Stimulated activated CD8-positive, alpha-beta memory T cell treated with anti-CD3 and anti-CD28 coated beads, Interleukin-7, amount 100 ng/mL, for 1 hour (primary cell): ENCODE data around the gene ADAMTS2.

Experiments used
- DNase-seq, 2 donors: peaks; one replicate each; pipeline ENCODE4 v3.0.0-alpha.2; 2020; ENCODE audit warnings: low read depth in 2 of 2

The ADAMTS2 gene

GRCh38 chr5:179343719-179344430 is 1.4 kb downstream of the ADAMTS2 start:
- DNase-seq = no peak

- no peak for DNase-seq
Measured at GRCh38 chr5:179343021-179343718, 2.1 kb downstream of the ADAMTS2 start.

- no peak for DNase-seq
Measured at GRCh38 chr5:179342577-179342976, 2.7 kb downstream of the ADAMTS2 start.

DNA sequence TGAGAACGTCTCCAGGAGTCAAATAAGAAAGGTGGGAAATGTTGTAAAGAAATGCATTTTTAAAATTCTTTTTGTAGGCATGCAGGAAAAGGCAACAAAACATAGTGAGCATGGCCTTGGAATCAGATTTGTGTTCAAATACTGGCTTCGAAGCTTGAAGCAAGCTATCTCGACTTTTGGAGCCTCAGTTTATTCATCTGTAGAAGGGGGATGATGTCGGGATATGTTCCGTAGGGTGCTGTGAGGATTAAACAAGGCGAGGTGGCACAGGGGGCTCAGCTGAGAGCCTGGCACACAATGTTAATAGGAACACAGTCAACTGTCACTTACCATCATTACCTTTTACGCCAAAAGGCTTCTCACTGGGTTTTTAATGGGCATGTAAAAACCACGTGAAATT is 4.8 kb downstream of the ADAMTS2 start:
- DNase-seq = no peak

- no peak for DNase-seq
Measured at GRCh38 chr5:179339996-179340395, 5.3 kb downstream of the ADAMTS2 start.

- DNase-seq = no peak
Measured at GRCh38 chr5:179339081-179339480, 6.2 kb downstream of the ADAMTS2 start.

DNA sequence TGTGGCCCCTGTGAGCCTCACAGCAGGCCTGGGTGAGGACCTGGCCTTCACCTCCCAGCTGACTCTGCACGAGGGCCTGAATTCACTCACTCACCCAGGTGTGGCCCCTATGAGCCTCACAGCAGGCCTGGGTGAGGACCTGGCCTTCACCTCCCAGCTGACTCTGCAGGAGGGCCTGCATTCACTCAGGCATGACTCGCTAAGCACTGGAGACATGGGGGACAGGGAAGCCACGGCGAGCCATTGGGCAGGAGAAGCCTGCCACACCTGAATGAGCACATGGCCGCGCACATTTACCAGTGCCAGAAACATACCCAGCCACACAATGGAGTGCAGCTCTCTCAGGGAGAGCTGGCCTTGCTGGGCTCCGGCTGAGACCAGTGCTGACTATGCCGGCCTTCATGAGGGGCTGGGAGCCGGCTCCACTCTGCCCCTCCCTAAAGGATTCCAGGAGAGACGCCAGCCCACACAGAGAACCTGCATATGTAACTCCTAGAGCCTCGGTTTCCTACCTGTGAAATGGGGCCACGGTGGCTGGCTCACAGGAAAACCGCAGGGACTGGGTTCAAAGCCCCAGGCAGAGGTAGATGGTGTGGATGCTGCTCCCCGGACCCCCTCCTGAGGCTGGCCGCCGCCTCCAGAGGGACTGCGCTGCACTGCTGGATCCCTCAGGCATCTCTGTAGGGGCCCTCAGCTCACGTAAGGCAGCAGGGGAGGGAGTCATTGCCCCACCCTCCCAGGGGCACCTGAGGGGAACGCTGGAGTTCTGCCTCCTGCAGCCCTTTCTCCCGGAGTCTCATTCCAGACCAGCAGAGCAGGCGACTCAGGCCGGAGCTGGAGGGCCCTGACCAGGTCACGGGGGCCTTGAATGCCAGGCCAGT is 7.2 kb downstream of the ADAMTS2 start:
- DNase-seq = no peak

DNA sequence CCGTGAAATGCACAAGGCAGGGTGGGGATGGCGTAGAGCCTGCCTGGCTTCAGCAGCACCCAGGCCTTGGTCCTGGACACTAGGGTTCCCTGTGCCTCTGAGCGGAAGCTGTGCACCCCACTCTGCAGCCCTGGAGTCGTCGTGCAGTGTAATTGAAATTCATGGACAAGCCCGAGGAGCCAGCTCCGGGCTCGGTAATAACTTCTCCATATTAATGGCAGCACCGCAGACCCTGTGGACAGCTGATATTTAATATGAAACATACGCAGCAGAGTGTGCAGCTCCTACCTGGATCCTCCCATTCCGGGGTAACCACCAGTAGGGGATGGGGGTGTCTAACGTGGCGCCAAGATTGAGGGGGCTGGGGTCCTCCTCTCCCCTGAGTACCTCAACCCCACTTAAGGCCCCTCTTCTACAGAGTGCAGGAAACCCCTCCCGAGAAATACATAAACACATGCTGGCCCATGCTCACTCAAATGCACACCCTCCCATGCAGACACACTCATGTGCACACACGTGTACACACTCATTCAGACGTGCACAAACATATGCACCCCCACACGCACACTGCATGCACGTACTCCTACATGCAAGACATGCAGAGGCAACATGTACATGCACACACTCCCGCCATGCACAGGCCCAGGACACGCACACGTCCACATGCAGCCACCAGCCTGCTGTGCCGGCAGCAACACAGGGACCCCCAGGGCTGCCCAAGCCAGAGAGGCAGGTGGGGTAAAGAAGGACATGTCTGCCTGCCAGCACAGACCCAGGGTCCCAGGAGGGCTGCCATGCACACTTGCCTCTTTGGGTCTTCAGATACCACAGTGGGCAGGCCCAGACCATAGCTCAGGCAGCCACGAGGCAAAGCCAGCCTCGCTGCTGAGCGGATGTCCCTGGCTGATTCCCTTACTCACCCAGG is 8.1 kb downstream of the ADAMTS2 start:
- no peak for DNase-seq

- DNase-seq = no peak
Measured at GRCh38 chr5:179336126-179336870, 9.0 kb downstream of the ADAMTS2 start.

DNA sequence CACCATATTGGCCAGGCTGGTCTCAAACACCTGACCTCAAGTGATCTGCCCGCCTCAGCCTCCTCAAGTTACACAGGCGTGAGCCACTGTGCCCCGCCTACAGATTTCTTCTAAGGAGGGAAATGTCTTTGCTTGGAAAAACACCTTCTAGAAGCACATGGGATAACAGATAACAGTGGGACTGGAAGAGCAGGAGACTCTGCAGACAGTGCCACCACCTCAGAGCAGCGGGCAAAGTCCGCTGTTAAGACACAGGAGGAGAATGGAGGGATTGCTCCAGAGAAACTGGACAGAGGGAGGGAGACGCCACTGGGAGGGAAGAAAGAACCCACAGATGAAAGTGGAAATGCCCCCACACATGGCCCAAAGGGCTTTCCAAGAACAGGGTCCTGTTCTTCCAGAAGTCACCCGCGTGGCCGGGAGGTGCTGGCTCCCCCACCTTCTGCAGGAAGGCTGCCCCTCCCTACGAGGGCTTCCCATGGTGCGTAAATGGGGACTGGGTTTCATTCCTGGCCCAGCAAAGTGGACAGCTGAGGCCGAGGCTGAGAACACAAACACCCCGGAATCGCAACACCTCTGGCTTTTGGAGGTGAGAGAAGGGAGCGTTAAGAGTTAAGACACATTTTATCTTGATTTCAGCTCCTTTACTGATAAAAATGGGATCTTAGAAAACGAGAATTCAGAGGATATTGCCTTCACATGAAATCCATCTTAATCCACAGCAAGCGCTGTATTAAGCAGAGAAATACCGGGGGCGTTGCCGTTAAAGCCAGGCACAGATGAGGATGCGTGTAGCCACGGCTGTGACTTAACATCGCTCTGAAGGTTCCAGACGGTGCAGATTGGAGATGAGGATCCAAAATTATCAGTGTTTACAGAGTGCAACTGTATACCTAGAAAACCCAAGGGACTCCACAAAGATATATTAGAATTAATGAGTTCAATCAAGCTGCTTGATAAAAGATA is 11.2 kb downstream of the ADAMTS2 start:
- DNase-seq = no peak

DNA sequence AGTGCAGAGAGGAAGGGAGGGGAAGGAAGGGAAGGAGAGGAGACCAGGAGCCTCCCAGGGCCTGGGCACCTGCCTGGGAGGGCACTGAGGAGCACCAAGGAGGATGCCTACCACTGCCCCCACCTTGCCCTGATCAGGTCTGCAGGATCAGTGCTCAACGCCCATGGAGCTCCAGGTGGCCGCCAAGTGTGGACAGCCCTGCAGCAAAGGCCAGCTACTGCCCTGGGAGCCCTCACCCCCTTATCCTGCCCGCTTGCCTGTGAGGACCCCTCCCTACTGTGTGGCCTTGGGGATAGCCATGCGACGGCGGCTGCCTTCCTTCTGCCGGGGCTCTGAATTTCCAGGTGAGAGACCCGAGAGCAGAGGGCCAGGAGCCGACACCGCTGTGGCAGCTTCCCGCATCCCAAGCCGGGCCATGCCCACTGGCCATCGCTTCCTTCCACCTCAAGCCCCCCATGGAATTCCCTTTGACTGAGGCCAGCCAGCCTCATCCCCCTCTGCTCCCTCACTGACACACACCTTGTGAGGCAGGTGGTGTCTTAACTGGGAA is 12.4 kb downstream of the ADAMTS2 start:
- DNase-seq = no peak

DNA sequence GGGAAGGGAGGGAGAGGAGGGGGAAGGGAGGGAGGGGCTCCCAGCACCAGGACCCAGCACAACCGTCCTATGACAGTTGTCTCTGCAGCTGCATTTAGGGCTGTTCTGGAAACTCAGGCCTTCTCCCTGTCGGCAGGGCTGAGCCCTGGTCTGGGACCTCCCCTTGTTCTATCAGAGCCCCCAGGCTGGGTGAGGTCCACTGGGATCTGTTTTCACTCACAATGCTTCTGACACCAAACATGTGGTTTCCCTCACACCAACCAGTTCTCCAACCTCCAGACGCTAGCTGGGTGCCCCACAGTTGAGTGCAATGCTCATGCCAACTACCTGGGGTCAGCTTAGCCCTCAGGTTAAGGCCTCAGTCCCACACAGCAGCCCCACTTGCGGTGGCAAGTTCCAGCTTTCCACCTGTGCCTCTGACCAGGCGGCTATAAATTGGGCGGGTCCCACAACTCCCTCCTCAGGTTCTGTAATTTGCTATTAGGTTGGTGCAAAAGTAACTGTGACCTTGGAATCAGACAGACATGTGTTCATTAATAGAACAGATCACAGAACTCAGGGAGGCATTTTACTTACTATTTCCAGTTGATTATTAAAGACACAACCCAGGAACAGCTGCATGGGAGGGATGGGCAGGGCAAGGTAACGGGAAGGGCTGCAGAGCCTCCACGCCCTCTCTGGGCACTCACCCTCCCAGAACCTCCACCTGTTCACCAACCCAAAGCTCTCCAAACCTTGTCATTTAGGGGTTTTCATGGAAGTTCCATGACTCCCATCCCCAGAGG is 13.5 kb downstream of the ADAMTS2 start:
- no peak for DNase-seq

DNA sequence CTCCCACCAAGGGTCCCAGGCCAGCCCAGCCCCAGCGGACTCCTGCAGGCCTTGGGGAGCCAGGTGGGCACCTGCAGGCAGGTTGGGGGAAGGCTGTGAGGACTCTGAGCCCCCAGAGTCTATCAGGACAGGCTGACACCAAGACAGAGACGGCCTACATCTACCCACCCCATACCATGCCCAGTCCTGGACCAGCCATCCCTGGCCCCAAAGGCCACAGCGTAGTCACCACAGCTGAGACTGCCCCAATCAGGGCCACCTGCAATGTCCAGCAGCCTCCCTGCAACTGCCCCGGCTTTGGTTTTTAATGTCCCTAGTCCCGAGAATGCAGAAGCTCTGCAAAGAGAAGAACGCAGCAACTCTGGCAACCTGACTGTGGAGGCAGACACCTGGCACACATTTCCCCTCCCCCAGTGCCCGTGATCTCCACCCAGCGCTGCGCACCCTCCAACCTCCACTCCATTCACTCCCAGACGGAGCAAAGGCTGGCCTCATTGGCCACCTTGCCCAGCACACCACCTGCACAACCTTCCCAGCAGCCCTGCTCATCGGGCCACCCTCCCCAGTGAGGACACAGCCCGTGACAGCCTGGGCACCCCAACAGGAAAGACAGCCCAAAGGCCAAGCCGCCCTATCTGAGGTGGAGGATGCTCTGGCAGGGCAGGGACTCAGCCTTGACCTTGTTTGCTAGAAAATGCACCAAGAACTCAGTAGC is 14.9 kb downstream of the ADAMTS2 start:
- no peak for DNase-seq

DNA sequence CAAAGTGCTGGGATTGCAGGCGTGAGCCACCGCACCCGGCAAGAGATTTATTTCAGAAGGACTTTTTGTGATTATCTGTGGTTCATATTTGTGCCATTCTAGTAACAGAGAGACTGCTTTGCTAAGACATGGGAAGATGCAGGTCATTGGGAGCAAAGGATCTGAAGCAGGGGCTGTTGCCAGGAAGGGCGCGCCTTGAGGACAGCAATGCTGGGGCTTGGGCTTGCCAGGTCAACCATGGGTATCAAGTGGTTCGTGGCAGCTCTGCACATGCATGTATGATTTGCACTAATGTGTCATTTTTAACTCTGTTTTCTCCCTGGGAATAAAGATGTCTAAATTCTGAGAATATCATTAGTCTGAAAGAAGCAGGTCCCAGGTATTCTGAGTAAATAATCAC is 17.0 kb downstream of the ADAMTS2 start:
- no peak for DNase-seq

GRCh38 chr5:179327021-179327735 is 18.1 kb downstream of the ADAMTS2 start:
- no peak for DNase-seq

DNA sequence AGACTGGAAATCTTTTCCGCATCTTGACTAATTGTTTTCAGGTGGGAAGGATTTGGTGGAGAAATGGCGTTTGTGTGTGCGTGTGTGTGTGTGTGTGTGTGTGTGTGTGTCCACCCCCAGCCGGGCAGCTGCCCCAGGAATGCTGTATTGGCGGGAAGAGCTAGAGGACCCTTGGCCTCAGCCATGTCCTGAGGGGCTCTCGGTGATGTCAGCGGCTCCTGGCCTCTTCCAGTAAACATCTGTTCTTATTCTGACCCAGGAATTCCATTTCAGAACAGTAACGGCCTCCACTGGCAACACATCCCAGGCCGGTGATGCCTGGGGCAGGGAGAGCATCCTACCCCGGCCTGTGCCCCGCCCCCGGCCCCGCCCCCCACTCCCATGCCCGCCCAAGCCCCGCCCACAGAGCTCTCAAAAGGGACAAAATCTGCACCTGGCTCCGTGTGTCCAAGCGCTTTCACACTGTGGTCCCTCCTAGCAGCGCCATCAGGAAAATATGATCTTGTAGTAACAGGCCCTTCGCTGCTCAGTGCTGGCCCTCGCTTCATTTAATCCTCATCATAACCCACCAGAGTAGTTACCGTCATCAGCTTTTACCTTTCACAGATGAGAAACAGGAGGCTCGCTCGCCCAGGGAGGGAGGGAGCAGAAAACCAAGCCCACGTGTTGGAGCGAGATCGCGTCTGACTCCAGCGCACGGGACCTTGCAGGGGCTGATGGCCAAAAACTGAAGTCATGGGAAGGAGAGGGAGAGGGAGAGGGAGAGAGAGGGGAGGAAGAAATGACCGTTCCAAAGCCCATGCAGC is 18.9 kb downstream of the ADAMTS2 start:
- DNase-seq = no peak
